GM21360 (cell line): ENCODE data around the gene SYNJ1.
A peak's percentile ranks its signal among the peaks of the same experiment; 100 is the strongest.
"Not testable (repeated sequence)": the region's sequence is repeated elsewhere in the genome, so short reads cannot be mapped to it uniquely, and the experiment has no call there.

Experiments used
- ATAC-seq: cut with Tn5 transposase; IDR thresholded peaks from one replicate; pipeline ENCODE4 v1.9.1; 2021; ENCODE audit warnings: mild to moderate bottlenecking, moderate library complexity; ENCODE audit not compliant: unreplicated experiment

Gene SYNJ1

DNA sequence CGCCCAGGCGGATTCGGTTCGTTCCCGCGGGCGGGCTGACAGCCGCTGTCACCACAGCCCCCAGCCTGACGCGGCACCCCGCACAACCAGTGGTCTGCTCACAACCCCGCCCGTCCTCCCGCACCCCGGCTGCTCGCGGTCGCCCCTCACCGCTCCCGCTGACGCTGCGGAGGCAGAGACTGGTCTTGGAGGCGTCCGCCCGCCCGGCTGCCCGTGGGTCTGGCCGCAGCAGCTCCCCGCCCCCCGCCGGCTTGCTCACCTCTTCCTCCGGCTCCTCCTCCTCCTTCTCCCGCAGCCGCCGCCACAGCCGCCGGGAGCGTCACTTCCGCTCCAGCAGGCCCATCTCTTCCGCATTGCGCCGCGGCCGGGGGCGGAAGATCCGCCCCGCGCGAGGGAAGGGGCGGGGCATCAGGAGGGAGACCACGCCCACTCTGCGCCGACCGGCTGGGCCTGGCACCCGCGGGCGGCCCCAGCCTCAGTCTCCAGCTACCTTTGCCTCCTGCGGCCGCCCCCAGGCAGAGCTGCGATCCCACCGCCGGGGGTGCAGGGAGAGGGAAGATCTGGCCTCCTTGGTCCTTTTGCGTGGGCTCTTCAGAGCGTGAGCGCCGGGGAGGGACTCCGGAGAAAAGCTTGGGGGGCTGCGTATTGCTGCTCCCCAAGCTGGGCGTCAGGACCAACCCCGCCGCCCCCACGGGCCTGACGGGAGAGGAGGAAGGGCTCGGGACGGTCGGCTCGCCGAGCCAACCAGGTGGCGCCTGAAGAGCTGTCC is at the start of gene SYNJ1:
Gene SYNJ1, minus strand, starts transcription at position 327 of the 769 bp plus-strand sequence. CDS start 1,118 bp downstream, outside the sequence.
- peak; percentile 91 for ATAC-seq

GRCh38 chr21:32777269-32777668 is 49.5 kb upstream of the SYNJ1 start:
- ATAC-seq = no peak

DNA sequence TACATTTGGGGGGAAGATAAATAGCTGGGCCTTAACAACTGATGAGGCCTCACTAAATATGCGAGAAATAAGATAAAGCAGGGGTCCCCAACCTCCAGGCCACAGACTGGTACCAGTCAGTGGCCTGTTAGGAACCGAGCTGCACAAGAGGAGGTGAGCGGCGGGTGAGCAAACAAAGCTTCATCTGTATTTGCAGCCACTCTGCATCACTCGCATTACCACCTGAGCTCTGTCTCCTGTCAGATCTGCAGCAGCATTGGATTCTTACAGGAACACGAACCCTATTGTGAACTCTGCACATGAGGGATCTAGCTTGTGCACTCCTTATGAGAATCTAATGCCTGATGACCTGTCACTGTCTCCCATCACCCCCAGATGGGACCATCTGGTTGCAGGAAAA is 48.9 kb upstream of the SYNJ1 start:
- ATAC-seq = no peak

- ATAC-seq = not testable (repeated sequence)
Measured at GRCh38 chr21:32773048-32773344, 45.2 kb upstream of the SYNJ1 start.

GRCh38 chr21:32772281-32773047 is 44.7 kb upstream of the SYNJ1 start:
- ATAC-seq = no peak

- ATAC-seq = peak; percentile 38
Measured at GRCh38 chr21:32770871-32771523, 43.2 kb upstream of the SYNJ1 start.

DNA sequence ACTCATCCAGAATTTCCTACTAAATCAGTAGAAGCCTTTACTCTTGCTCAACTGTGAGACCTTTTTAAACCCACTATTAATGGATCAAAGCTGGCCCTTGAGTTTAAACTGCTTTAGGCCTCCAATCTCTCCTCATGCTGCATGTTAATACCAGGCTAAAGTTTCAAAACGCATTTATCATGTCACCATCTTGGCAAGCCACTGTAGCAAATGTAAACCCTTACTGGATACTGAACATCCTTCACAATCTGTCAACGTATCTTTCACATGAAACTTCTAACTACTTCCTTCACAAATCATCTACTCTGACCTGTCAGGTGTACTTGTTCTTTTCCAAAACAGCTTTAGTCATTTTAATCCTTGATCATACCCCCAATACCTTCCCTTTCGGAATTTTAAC is 40.7 kb upstream of the SYNJ1 start:
- no peak for ATAC-seq

- no peak for ATAC-seq
Measured at GRCh38 chr21:32765058-32765457, 37.2 kb upstream of the SYNJ1 start.

GRCh38 chr21:32764186-32764585 is 36.4 kb upstream of the SYNJ1 start:
- no peak for ATAC-seq

- no peak for ATAC-seq
Measured at GRCh38 chr21:32757804-32758203, 30.0 kb upstream of the SYNJ1 start.

GRCh38 chr21:32756096-32756495 is 28.3 kb upstream of the SYNJ1 start:
- ATAC-seq = no peak

- no peak for ATAC-seq
Measured at GRCh38 chr21:32753818-32754585, 26.2 kb upstream of the SYNJ1 start.

- ATAC-seq = no peak
Measured at GRCh38 chr21:32750405-32750804, 22.6 kb upstream of the SYNJ1 start.

DNA sequence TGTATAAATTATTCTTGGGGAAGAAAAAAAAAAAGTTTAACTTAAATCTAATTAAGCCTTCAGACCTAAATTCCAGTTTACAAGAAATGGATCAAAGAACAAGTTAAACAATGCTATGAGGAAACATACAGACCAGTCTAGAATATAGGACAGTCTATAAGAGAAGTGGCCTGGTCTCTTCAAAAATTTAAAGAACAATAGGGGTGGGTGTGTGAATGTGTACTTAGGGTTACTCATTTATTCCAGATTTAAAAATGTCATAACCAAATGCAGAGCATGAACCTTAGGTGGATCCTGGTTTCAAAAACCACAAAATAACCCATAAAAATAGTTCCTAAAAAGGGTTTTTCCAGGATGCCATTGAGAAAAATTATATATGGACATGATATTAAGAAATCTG is 21.8 kb upstream of the SYNJ1 start:
- no peak for ATAC-seq

- no peak for ATAC-seq
Measured at GRCh38 chr21:32748529-32748928, 20.7 kb upstream of the SYNJ1 start.

GRCh38 chr21:32747396-32747795 is 19.6 kb upstream of the SYNJ1 start:
- no peak for ATAC-seq

GRCh38 chr21:32746711-32747110 is 18.9 kb upstream of the SYNJ1 start:
- ATAC-seq = not testable (repeated sequence)

DNA sequence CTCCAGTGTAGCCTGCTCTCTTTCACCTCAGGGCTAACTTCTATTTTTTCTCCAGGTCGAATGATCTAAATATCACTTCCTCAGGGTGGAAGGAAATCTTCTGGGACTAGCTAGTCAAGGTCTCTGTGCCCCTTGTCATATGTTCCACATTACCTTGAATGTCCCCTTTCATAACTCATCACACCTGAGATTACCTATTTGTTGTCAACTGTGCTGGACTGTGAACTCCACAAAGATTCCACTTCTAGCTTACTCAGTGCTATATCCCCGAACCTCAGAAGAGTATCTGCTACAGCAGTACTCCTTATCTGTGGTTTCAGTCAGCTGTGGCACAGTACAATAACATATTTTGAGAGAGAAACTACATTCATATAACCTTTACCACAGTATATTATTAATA is 14.6 kb upstream of the SYNJ1 start:
- ATAC-seq = no peak

- ATAC-seq = no peak
Measured at GRCh38 chr21:32741336-32741735, 13.5 kb upstream of the SYNJ1 start.

DNA sequence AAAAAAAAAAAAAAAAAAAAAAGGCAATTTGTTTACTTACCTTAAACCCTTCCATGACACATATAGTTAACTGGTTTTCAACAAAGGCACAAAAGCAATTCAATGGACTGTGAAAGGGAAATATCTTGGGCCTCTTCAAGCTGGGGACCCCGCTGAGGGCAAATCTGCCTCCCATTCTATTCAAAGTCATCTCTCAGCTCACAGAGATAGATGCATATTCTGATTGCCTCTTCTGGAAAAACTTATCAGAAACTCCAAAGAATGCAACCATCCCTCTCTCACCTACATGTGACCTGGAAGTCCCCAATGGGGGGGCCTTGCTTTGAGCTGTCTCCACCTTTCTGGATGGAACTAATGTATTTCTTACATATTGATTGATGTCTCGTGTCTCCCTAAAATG is 12.1 kb upstream of the SYNJ1 start:
- no peak for ATAC-seq

DNA sequence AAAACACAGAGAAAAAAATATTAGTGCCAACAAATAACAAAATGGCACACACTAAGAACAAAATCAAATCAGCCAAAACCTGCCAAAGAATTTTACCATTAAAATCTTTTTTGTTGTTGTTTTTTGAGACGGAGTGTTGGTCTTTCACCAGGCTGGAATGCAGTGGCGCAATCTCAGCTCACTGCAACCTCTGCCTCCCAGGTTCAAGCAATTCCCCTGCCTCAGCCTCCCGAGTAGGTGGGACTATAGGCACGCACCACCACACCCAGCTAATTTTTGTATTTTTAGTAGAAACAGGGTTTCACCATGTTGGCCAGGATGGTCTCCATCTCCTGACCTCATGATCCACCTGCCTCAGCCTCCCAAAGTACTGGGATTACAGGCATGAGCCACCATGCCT is 8.3 kb upstream of the SYNJ1 start:
- not testable (repeated sequence) for ATAC-seq
